ENCODE data around the gene ENDOV. TPM values are rescaled to one million over a fixed set of nuclear protein-coding genes. Genes with fewer than 3 reads are reported as not detected.

ENDOV gene
- total and polyA plus RNA-seq, 2 experiments from 2014 or later = 21.2 to 33.8 TPM

DNA sequence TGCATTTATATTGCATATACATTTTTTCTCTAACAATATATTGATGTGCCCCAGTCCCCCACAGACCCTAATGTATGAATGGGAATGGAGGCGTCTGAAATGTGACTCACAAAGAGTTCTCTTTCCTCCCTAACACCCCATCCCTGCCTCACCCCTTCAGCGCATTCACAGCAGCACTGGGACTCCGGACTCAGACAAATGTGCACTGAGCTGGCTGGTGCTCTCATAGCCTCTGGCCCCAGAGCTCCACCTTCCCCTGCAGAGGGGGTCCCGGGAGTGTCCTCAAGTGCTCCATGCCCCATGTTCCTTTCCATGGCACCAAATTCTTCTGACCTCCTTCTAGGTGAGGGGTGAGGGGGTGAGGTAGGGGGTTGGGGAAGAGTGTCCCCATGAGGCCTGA, 40.8 kb downstream of the ENDOV start:
- no peak for DNase-seq (ENCODE audit: low spot score)
- no peaks in the 10 kb centered on the region for H3K9me2 ChIP-seq (replicated peaks; ENCODE audit: insufficient read depth)
- peak overlapping the region; percentile 99 for H3K27ac ChIP-seq
- peaks cover 17% of the 10 kb centered on the region for H3K4me1 ChIP-seq (ENCODE audit: insufficient read depth)
- 73% methylated on average over 4 of the region's 4 CpGs for WGBS (ENCODE audit: low lambda C conversion rate, missing lambda C conversion rate)
- peak overlapping the region; percentile 86 for H3K4me2 ChIP-seq
- no peak for TF ChIP-seq EZH2 (IDR thresholded peaks at IDR 0.05; ENCODE audit: borderline replicate concordance)
- TF ChIP-seq EZH2phosphoT487 (IDR thresholded peaks at IDR 0.05; ENCODE audit: low read depth, severe bottlenecking, unreplicated experiment) = no peak
- TF ChIP-seq, protein P1, sequence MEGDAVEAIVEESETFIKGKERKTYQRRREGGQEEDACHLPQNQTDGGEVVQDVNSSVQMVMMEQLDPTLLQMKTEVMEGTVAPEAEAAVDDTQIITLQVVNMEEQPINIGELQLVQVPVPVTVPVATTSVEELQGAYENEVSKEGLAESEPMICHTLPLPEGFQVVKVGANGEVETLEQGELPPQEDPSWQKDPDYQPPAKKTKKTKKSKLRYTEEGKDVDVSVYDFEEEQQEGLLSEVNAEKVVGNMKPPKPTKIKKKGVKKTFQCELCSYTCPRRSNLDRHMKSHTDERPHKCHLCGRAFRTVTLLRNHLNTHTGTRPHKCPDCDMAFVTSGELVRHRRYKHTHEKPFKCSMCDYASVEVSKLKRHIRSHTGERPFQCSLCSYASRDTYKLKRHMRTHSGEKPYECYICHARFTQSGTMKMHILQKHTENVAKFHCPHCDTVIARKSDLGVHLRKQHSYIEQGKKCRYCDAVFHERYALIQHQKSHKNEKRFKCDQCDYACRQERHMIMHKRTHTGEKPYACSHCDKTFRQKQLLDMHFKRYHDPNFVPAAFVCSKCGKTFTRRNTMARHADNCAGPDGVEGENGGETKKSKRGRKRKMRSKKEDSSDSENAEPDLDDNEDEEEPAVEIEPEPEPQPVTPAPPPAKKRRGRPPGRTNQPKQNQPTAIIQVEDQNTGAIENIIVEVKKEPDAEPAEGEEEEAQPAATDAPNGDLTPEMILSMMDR (IDR thresholded peaks at IDR 0.05; ENCODE audit: poor library complexity) = no peak
- no peaks in the 10 kb centered on the region for H3K79me2 ChIP-seq
- no peak overlapping the region for H2AFZ ChIP-seq
- H3K4me3 ChIP-seq = no peak overlapping the region
- H4K20me1 ChIP-seq (ENCODE audit: insufficient read depth, poor library complexity, severe bottlenecking) = no peaks in the 10 kb centered on the region
- H3K9me3 ChIP-seq (ENCODE audit: low read depth) = no peaks in the 10 kb centered on the region
- no peaks in the 10 kb centered on the region for H3K36me3 ChIP-seq (replicated peaks; ENCODE audit: insufficient read depth, low read depth)
- peaks cover 8% of the 10 kb centered on the region for H3K27me3 ChIP-seq

GRCh38 chr17:80456465-80457235, 41.7 kb downstream of the ENDOV start:
- Histone ChIP-seq H3K9me3 (ENCODE audit: low read depth) (no peaks in the 10 kb centered on the region), H3K27ac (no peak overlapping the region), H3K9me2 (replicated peaks; ENCODE audit: insufficient read depth) (no peaks in the 10 kb centered on the region), H3K4me1 (ENCODE audit: insufficient read depth) (peaks cover 17% of the 10 kb centered on the region), H3K79me2 (no peaks in the 10 kb centered on the region), H3K27me3 (peaks cover 8% of the 10 kb centered on the region), H3K4me3 (no peak overlapping the region), H3K4me2 (no peak overlapping the region), H2AFZ (no peak overlapping the region), H3K36me3 (replicated peaks; ENCODE audit: insufficient read depth, low read depth) (no peaks in the 10 kb centered on the region), H4K20me1 (ENCODE audit: insufficient read depth, poor library complexity, severe bottlenecking) (no peaks in the 10 kb centered on the region)
- no peak for DNase-seq (ENCODE audit: low spot score)
- WGBS (ENCODE audit: low lambda C conversion rate, missing lambda C conversion rate) = 83% methylated on average over 19 of the region's 21 CpGs
- TF ChIP-seq EZH2phosphoT487 (IDR thresholded peaks at IDR 0.05; ENCODE audit: low read depth, severe bottlenecking, unreplicated experiment) (no peak), EZH2 (IDR thresholded peaks at IDR 0.05; ENCODE audit: borderline replicate concordance) (no peak)
- TF ChIP-seq, protein P1 (IDR thresholded peaks at IDR 0.05; ENCODE audit: poor library complexity) = no peak

DNA sequence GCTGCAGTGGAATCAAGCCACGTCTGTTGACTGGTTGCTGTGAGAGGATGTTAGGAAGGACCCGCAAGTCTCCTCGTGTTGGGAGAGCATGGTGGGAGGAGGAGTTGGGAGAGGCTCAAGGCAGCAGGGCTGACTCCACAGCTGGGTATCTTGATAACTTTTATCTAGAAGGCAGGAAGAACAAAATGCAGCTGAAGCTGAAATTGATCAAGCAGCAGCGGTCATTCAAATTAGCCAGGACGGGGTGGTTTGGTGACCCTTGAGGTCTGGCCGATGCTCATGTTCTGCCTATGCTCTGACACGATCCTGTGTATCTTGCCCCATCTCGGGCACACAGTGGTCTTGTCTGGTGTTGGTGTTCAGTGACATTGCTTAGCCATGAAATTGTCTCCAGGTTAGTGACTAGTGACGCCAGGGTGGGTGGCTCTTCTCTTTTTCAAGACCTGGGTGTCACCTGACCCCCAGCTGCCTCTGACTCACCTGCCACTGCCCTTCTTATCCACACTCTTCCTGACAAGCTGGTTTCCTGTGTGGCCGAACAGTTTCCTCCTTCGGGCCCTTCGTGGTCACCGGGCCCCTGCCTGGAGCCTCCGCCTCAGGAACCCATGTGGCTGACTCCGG, 42.4 kb downstream of the ENDOV start:
- WGBS (ENCODE audit: low lambda C conversion rate, missing lambda C conversion rate) = 86% methylated on average over 15 of the region's 15 CpGs
- Histone ChIP-seq H2AFZ (no peak overlapping the region), H3K4me2 (no peak overlapping the region)

More for the DNA sequence above, 42.4 kb downstream of the ENDOV start:
- Histone ChIP-seq H3K27me3 (peaks cover 8% of the 10 kb centered on the region), H3K4me1 (ENCODE audit: insufficient read depth) (peaks cover 17% of the 10 kb centered on the region), H3K36me3 (replicated peaks; ENCODE audit: insufficient read depth, low read depth) (no peaks in the 10 kb centered on the region), H3K27ac (no peak overlapping the region), H3K4me3 (no peak overlapping the region), H3K79me2 (no peaks in the 10 kb centered on the region), H3K9me3 (ENCODE audit: low read depth) (no peaks in the 10 kb centered on the region), H3K9me2 (replicated peaks; ENCODE audit: insufficient read depth) (no peaks in the 10 kb centered on the region), H4K20me1 (ENCODE audit: insufficient read depth, poor library complexity, severe bottlenecking) (no peaks in the 10 kb centered on the region)
- no peak for DNase-seq (ENCODE audit: low spot score)
- no peak for TF ChIP-seq EZH2 (IDR thresholded peaks at IDR 0.05; ENCODE audit: borderline replicate concordance)
- no peak for TF ChIP-seq EZH2phosphoT487 (IDR thresholded peaks at IDR 0.05; ENCODE audit: low read depth, severe bottlenecking, unreplicated experiment)
- TF ChIP-seq, protein P1 (IDR thresholded peaks at IDR 0.05; ENCODE audit: poor library complexity) = no peak

Measured in hepatocyte (in vitro differentiated cells).